ENCODE measurements around the gene VASH2.

Gene VASH2

DNA sequence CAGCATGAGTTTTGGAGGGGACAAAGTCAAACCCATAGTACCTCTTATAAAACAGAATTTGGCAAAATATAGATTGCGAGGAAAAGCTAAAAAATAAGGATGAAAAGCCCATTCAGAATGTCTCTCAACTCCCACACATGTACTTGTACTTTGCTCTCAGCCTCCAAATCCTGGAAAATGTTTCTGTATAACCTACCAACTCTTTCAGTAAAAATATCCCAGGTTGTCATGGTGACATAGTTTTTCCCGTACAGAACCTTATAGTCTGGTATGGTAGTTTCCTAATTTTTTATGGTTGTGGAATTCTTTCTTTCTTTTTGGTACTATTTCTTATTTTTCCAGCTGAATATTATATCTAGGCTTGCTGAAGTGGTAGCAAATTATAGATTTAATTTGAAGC lies 85.2 kb downstream of the VASH2 start:
- DNase-seq (ENCODE audit: low read depth), result no peak
